Calu3 (cell line): ENCODE data around the gene CUL7. TPM values are rescaled to one million over a fixed set of nuclear protein-coding genes. Genes with fewer than 3 reads are reported as not detected.

Source experiments
- BruUV-seq: library from RNA; stranded (reverse); fragments of 400-500 nt; replicated peaks from 2 replicates; lab custom pipeline; 2021; lab: Mats Ljungman, UMichigan
- CTCF ChIA-PET: fragments of 300-600 bp; sonication (Branson Sonifier 250); formaldehyde crosslinking; loops from one replicate; lab custom pipeline; 2022; ENCODE audit warnings: antibody characterized with exemption; lab: Charles Lee
- DNase-seq: peaks from one replicate; pipeline ENCODE4 v3.0.0; 2022
- H3K27ac Mint-ChIP-seq: one replicate; pipeline ENCODE4 v1.8.0; 2022; ENCODE audit warnings: mixed read lengths; ENCODE audit not compliant: unreplicated experiment
- H3K27me3 Mint-ChIP-seq: one replicate; pipeline ENCODE4 v1.8.0; 2022; ENCODE audit warnings: mixed read lengths; ENCODE audit not compliant: unreplicated experiment
- H3K36me3 Mint-ChIP-seq: one replicate; pipeline ENCODE4 v1.8.0; 2022; ENCODE audit warnings: mild to moderate bottlenecking, moderate library complexity, mixed read lengths; ENCODE audit not compliant: insufficient read depth, unreplicated experiment
- H3K4me1 Mint-ChIP-seq: one replicate; pipeline ENCODE4 v1.8.0; 2022; ENCODE audit warnings: mild to moderate bottlenecking, low read depth, mixed read lengths; ENCODE audit not compliant: unreplicated experiment
- H3K4me3 Mint-ChIP-seq: one replicate; pipeline ENCODE4 v1.8.0; 2022; ENCODE audit warnings: mild to moderate bottlenecking, low read depth, moderate library complexity, mixed read lengths; ENCODE audit not compliant: unreplicated experiment
- H3K9me3 Mint-ChIP-seq: one replicate; pipeline ENCODE4 v1.8.0; 2022; ENCODE audit warnings: low read depth, mixed read lengths; ENCODE audit not compliant: unreplicated experiment
- CTCF ChIP-seq: fragments of 200-600 bp; IDR thresholded peaks from one replicate; pipeline ENCODE4 v1.8.0; 2022; ENCODE audit warnings: antibody characterized with exemption; ENCODE audit not compliant: unreplicated experiment
- intact Hi-C: fragments of 100-400 bp; cut with micrococcal nuclease; formaldehyde crosslinking; loops from one replicate; pipeline ENCODE4 v1.10.0; 2022; ENCODE audit not compliant: unreplicated experiment
- total RNA-seq: library from RNA; stranded (reverse); gene quantifications from 2 replicates; pipeline ENCODE4 v1.2.3, GENCODE V29; 2022

Gene CUL7
- total RNA-seq, 1 experiment from 2014 or later = 25.5 TPM

GRCh38 chr6:43081043-43081442 lies 27.4 kb upstream of the CUL7 start:
- Mint-ChIP-seq H3K27ac (no peak overlapping the region), H3K9me3 (no peaks in the 10 kb centered on the region), H3K4me3 (no peak overlapping the region), H3K27me3 (no peaks in the 10 kb centered on the region), H3K4me1 (peaks cover 14% of the 10 kb centered on the region), H3K36me3 (peaks cover 17% of the 10 kb centered on the region)
- CTCF ChIA-PET = no interaction called here
- BruUV-seq = no TSS peak
- no peak for DNase-seq
- intact Hi-C loops = no loop called here
- no peak for TF ChIP-seq CTCF

- intact Hi-C loops = no loop called here
- no peaks in the 10 kb centered on the region for H3K27me3 Mint-ChIP-seq
- peaks cover 14% of the 10 kb centered on the region for H3K4me1 Mint-ChIP-seq
- no peak overlapping the region for H3K27ac Mint-ChIP-seq
- CTCF ChIA-PET = interaction anchor here (0.7 kb wide), 2 partner anchors 24 to 30 kb away, joined by 3 to 5 read pairs; no protein-coding TSS in a partner anchor
- TF ChIP-seq CTCF = no peak
- H3K4me3 Mint-ChIP-seq = no peak overlapping the region
- no TSS peak for BruUV-seq
- no peak for DNase-seq
- H3K36me3 Mint-ChIP-seq = peaks cover 17% of the 10 kb centered on the region
- H3K9me3 Mint-ChIP-seq = no peaks in the 10 kb centered on the region
These were observed 25.0 kb upstream of the CUL7 start for GRCh38 chr6:43078691-43079090.

- BruUV-seq = no TSS peak
- CTCF ChIA-PET = interaction anchor here (2.5 kb wide), 1 partner anchor 52 kb away, joined by 7 read pairs; no protein-coding TSS in a partner anchor
- Mint-ChIP-seq H3K9me3 (no peaks in the 10 kb centered on the region), H3K27ac (no peak overlapping the region), H3K36me3 (peaks cover 17% of the 10 kb centered on the region), H3K27me3 (no peaks in the 10 kb centered on the region), H3K4me1 (peaks cover 14% of the 10 kb centered on the region), H3K4me3 (peak overlapping the region; percentile 86)
- intact Hi-C loops = no loop called here
- no peak for TF ChIP-seq CTCF
- DNase-seq = no peak
These were observed 24.4 kb upstream of the CUL7 start for GRCh38 chr6:43077981-43078511.

- peaks cover 17% of the 10 kb centered on the region for H3K36me3 Mint-ChIP-seq
- BruUV-seq = no TSS peak
- intact Hi-C loops = no loop called here
- H3K4me3 Mint-ChIP-seq = peak overlapping the region; percentile 86
- H3K27ac Mint-ChIP-seq = no peak overlapping the region
- peaks cover 14% of the 10 kb centered on the region for H3K4me1 Mint-ChIP-seq
- CTCF ChIA-PET = interaction anchor here (2.5 kb wide), 1 partner anchor 53 kb away, joined by 7 read pairs; no protein-coding TSS in a partner anchor
- H3K27me3 Mint-ChIP-seq = no peaks in the 10 kb centered on the region
- no peak for DNase-seq
- TF ChIP-seq CTCF = no peak
- no peaks in the 10 kb centered on the region for H3K9me3 Mint-ChIP-seq
These were observed 23.7 kb upstream of the CUL7 start for GRCh38 chr6:43077333-43077809.
